Cardiac muscle cell (in vitro differentiated cells and primary cell): ENCODE results near the gene DLG2. TPM values are rescaled to one million over a fixed set of nuclear protein-coding genes. Genes with fewer than 3 reads are reported as not detected.
"Not testable (repeated sequence)": the region's sequence is repeated elsewhere in the genome, so short reads cannot be mapped to it uniquely, and the experiment has no call there.

Experiments used
- DNase-seq, 2 donors: peaks; one replicate each; pipeline versions ENCODE4 v3.0.0 to v3.0.0-alpha.2; 2010 to 2017; ENCODE audit warnings: low read depth in 1 of 2, low spot score in 1 of 2
- H3K27ac ChIP-seq: fragments of 200-600 bp; sonication (generic); 2 replicates; pipeline ENCODE4 v1.5.1; 2016
- H3K27me3 ChIP-seq: fragments of 200-600 bp; sonication (generic); 2 replicates; pipeline ENCODE4 v1.6.0; 2016; ENCODE audit warnings: control low read depth
- H3K36me3 ChIP-seq: fragments of 200-600 bp; sonication (generic); 2 replicates; pipeline ENCODE4 v1.5.1; 2016; ENCODE audit warnings: control low read depth
- H3K4me1 ChIP-seq: fragments of 200-600 bp; sonication (generic); 2 replicates; pipeline ENCODE4 v1.8.1; 2017; ENCODE audit warnings: low read depth, mild to moderate bottlenecking, mixed run types
- H3K4me3 ChIP-seq: fragments of 200-600 bp; sonication (generic); 2 replicates; pipeline ENCODE4 v1.5.1; 2016; ENCODE audit warnings: mild to moderate bottlenecking
- H3K9me3 ChIP-seq: fragments of 200-600 bp; sonication (generic); 2 replicates; pipeline ENCODE4 v1.5.1; 2017; ENCODE audit warnings: low read depth, mild to moderate bottlenecking, control low read depth
- CTCF ChIP-seq: IDR thresholded peaks from 2 replicates; pipeline ENCODE4 v1.5.1; 2012; ENCODE audit warnings: low read depth, mild to moderate bottlenecking, low read length
- polyA plus RNA-seq: library from polyadenylated mRNA; unstranded; fragments of >200 nt; fragmentation: Nextera tagmentation; extraction: Ambion mirVana; gene quantifications from 2 replicates; pipeline ENCODE4 v1.2.1, GENCODE V29; 2016
- total RNA-seq: library from RNA; depleted of rRNA; stranded (reverse); fragments of >200 nt; gene quantifications from 2 replicates; pipeline ENCODE4 v1.2.3, GENCODE V29; 2016

DLG2 gene
- total and polyA plus RNA-seq, 2 experiments from 2014 or later = 3.5 to 15.9 TPM

- H3K9me3 ChIP-seq = no peaks in the 10 kb centered on the region
- H3K4me3 ChIP-seq = no peak overlapping the region
- H3K27me3 ChIP-seq = no peaks in the 10 kb centered on the region
- H3K4me1 ChIP-seq = peaks cover 13% of the 10 kb centered on the region
- no peak overlapping the region for H3K27ac ChIP-seq
- DNase-seq = no peak
- TF ChIP-seq CTCF = no peak
- no peaks in the 10 kb centered on the region for H3K36me3 ChIP-seq
Observed at GRCh38 chr11:83448686-83449085, 2178.5 kb downstream of the DLG2 start.

- H3K4me1 ChIP-seq = peaks cover 16% of the 10 kb centered on the region
- H3K9me3 ChIP-seq, H3K4me3 ChIP-seq, H3K27ac ChIP-seq, H3K27me3 ChIP-seq, H3K36me3 ChIP-seq: not testable (repeated sequence)
- peak in 1 of 2 donors; percentile 41 for DNase-seq
Observed at GRCh38 chr11:83443880-83444279, 2183.3 kb downstream of the DLG2 start.

GRCh38 chr11:83441601-83442000 is 2185.5 kb downstream of the DLG2 start:
- no peaks in the 10 kb centered on the region for H3K36me3 ChIP-seq
- peaks cover 16% of the 10 kb centered on the region for H3K4me1 ChIP-seq
- no peak for TF ChIP-seq CTCF
- H3K4me3 ChIP-seq = no peak overlapping the region
- no peaks in the 10 kb centered on the region for H3K9me3 ChIP-seq
- no peak for DNase-seq
- no peak overlapping the region for H3K27ac ChIP-seq
- no peaks in the 10 kb centered on the region for H3K27me3 ChIP-seq

DNA sequence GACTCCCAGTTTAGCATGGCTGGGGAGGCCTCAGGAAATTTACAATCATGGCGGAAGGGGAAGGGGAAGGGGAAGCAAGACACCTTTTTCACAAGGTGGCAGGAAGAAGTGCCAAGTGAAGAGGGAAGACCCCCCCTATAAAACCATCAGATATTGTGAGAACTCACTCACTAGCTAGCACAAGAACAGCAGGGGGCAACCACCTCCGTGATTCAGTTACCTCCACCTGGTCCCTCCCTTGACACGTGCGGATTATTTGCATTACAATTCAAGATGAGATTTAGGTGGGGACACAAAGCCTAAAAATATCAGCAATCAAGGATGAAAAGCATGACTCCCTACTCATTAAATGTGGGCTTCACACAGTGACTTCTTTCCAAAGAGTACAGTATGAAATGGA is 2186.0 kb downstream of the DLG2 start:
- DNase-seq = no peak
- H3K4me3 ChIP-seq = no peak overlapping the region

DNA sequence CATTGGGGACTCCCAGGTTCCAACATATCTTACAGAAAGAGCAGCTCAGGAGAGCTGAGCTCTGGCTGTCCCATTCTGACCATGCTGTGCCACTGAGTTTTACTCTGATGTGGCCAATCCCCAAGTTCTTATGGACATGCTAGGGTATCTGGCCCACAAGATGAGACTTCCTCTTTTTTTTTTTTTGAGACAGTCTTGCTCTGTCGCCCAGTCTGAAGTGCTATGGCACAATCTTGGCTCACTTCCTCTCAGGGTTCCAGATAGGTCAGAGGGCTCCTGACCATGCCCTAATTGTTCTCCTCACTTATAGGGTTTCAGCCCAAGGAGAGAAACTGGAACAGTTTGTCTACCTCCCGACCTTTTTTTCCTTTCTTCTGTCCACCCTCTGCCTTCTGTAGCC is 2188.7 kb downstream of the DLG2 start:
- Histone ChIP-seq H3K9me3 (no peaks in the 10 kb centered on the region), H3K36me3 (no peaks in the 10 kb centered on the region), H3K27me3 (no peaks in the 10 kb centered on the region), H3K4me1 (peaks cover 1% of the 10 kb centered on the region), H3K4me3 (no peak overlapping the region), H3K27ac (no peak overlapping the region)
- TF ChIP-seq CTCF = no peak
- no peak for DNase-seq

More for the DNA sequence above, 2186.0 kb downstream of the DLG2 start:
- no peak for TF ChIP-seq CTCF
- Histone ChIP-seq H3K4me1 (peaks cover 16% of the 10 kb centered on the region), H3K36me3 (no peaks in the 10 kb centered on the region), H3K27ac (no peak overlapping the region), H3K9me3 (no peaks in the 10 kb centered on the region), H3K27me3 (no peaks in the 10 kb centered on the region)

- no peak for DNase-seq
- Histone ChIP-seq H3K27ac (no peak overlapping the region), H3K36me3 (no peaks in the 10 kb centered on the region), H3K4me1 (no peaks in the 10 kb centered on the region), H3K27me3 (no peaks in the 10 kb centered on the region), H3K9me3 (no peaks in the 10 kb centered on the region), H3K4me3 (no peak overlapping the region)
- no peak for TF ChIP-seq CTCF
Observed at GRCh38 chr11:83437939-83438338, 2189.2 kb downstream of the DLG2 start.
